Prostate gland (tissue), 2 donors: Measurements from ENCODE around the gene ZCCHC14. TPM values are rescaled to one million over a fixed set of nuclear protein-coding genes. Genes with fewer than 3 reads are reported as not detected.

Experiments
- DNase-seq: peaks from one replicate; pipeline ENCODE4 v3.0.0-alpha.2; 2019; ENCODE audit warnings: low spot score
- H3K27ac ChIP-seq, 2 donors: fragments of 200-600 bp; sonication (generic); 2 replicates each; pipeline ENCODE4 v1.5.1; 2017 to 2019
- H3K27me3 ChIP-seq: fragments of 200-600 bp; sonication (generic); replicated peaks from 2 replicates; pipeline ENCODE4 v1.5.1; 2019; ENCODE audit not compliant: insufficient read depth
- H3K36me3 ChIP-seq, 2 donors: fragments of 200-600 bp; sonication (generic); 1 replicate in 1 of 2; 2 replicates in 1 of 2; pipeline versions ENCODE4 v1.5.1 to v1.8.1; 2017 to 2019
- H3K4me1 ChIP-seq: fragments of 200-600 bp; sonication (generic); replicated peaks from 2 replicates; pipeline ENCODE4 v1.5.1; 2019
- H3K4me3 ChIP-seq, 2 donors: fragments of 200-600 bp; sonication (generic); 2 replicates each; pipeline ENCODE4 v1.5.1; 2017 to 2019
- H3K9me3 ChIP-seq: fragments of 200-600 bp; sonication (generic); 2 replicates; pipeline ENCODE4 v1.5.1; 2017
- POLR2A ChIP-seq: fragments of 450-650 bp; IDR thresholded peaks from one replicate; pipeline ENCODE4 v1.6.1; 2016; ENCODE audit warnings: antibody characterized with exemption, mild to moderate bottlenecking
- POLR2AphosphoS5 ChIP-seq: sonication (generic); formaldehyde crosslinking; IDR thresholded peaks from one replicate; pipeline ENCODE4 v1.6.1; 2017; ENCODE audit warnings: antibody characterized with exemption
- WGBS: methylation state at CpG from one replicate; pipeline ENCODE4 v1.1.5; 2018; 5-methylcytosine and 5-hydroxymethylcytosine counted together
- intact Hi-C: fragments of 100-400 bp; cut with DNase I; formaldehyde crosslinking; loops from one replicate; pipeline ENCODE4 v1.14.2; 2022
- total RNA-seq, 2 donors: library from RNA; depleted of rRNA; stranded (reverse); fragments of >200 nt; gene quantifications; one replicate each; pipeline ENCODE4 v1.1.0, GENCODE V29; 2016
- TF ChIP-seq, protein P1 (sequence below), 4 experiments: fragments of 200-600 bp in 2 of 4; fragments of 450-650 bp in 2 of 4; sonication (generic) in 2 of 4; IDR thresholded peaks; 1 replicate in 3 of 4; 2 replicates in 1 of 4; pipeline ENCODE4 v1.5.1; 2016 to 2019; ENCODE audit warnings: antibody characterized with exemption in 4 of 4, mild to moderate bottlenecking in 2 of 4, moderate library complexity in 2 of 4

The ZCCHC14 gene
- total RNA-seq, 2 donors from 2014 or later = 14.9 to 55.7 TPM

DNA sequence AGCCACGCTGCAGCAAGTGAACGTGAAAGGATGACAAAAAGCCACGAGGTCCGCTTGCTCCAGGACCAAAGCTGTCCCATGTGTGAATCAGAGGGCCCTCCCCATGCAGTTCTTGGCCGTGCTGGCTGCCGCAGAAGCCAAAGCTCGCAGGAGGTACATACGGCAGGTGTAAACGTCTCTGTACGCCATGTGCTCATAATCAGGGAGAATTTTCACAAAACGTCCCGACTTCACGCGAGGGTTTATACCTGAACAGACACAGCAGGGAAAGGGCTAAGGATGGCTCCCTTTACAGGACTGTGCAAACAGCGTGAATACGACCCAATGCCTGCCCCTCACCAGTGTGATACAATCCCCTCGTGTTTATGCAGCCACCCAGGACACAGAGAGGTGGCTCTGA, 134.6 kb downstream of the ZCCHC14 start:
- H3K27ac ChIP-seq = no peak overlapping the region
- no peak overlapping the region for H3K4me3 ChIP-seq
- H3K4me1 ChIP-seq = no peaks in the 10 kb centered on the region
- H3K9me3 ChIP-seq = no peaks in the 10 kb centered on the region
- TF ChIP-seq, protein P1, sequence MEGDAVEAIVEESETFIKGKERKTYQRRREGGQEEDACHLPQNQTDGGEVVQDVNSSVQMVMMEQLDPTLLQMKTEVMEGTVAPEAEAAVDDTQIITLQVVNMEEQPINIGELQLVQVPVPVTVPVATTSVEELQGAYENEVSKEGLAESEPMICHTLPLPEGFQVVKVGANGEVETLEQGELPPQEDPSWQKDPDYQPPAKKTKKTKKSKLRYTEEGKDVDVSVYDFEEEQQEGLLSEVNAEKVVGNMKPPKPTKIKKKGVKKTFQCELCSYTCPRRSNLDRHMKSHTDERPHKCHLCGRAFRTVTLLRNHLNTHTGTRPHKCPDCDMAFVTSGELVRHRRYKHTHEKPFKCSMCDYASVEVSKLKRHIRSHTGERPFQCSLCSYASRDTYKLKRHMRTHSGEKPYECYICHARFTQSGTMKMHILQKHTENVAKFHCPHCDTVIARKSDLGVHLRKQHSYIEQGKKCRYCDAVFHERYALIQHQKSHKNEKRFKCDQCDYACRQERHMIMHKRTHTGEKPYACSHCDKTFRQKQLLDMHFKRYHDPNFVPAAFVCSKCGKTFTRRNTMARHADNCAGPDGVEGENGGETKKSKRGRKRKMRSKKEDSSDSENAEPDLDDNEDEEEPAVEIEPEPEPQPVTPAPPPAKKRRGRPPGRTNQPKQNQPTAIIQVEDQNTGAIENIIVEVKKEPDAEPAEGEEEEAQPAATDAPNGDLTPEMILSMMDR (IDR thresholded peaks at IDR 0.05) = no peak
- no peak for TF ChIP-seq POLR2A
- no peaks in the 10 kb centered on the region for H3K27me3 ChIP-seq
- intact Hi-C loops = no loop called here
- H3K36me3 ChIP-seq = peaks cover 0 to 15% of the 10 kb centered on the region in 2 donors
- no peak for DNase-seq
- 85% methylated on average over 17 of the region's 17 CpGs for WGBS

- H3K36me3 ChIP-seq = peaks cover 0 to 15% of the 10 kb centered on the region in 2 donors
- 91% methylated on average over 8 of the region's 8 CpGs for WGBS
Observed at GRCh38 chr16:87356491-87356853, 136.4 kb downstream of the ZCCHC14 start.

More at GRCh38 chr16:87356491-87356853, 136.4 kb downstream of the ZCCHC14 start:
- TF ChIP-seq POLR2AphosphoS5 = no peak
- TF ChIP-seq, protein P1 (IDR thresholded peaks at IDR 0.05) = no peak
- no peak for TF ChIP-seq POLR2A
- H3K9me3 ChIP-seq = no peaks in the 10 kb centered on the region
- no peaks in the 10 kb centered on the region for H3K27me3 ChIP-seq
- no peak overlapping the region for H3K27ac ChIP-seq
- no peak for DNase-seq
- intact Hi-C loops = no loop called here
- H3K4me3 ChIP-seq = no peak overlapping the region
- H3K4me1 ChIP-seq = no peaks in the 10 kb centered on the region

Other genes starting within 250 kb of the ZCCHC14 start
- gene C16orf95, start 175.6 kb downstream of the ZCCHC14 start, total RNA-seq = 1 to 10 TPM in 1 of 2 donors, under 1 TPM in 1; 0.91 to 8.0 TPM
- gene FBXO31, start 109.2 kb downstream of the ZCCHC14 start, total RNA-seq = 10 to 100 TPM; 39.5 to 65.8 TPM
- 10 to 100 TPM; 41.9 to 51.8 TPM for gene MAP1LC3B, start 100.7 kb downstream of the ZCCHC14 start, total RNA-seq
- 1 to 10 TPM; 1.0 to 6.1 TPM for gene JPH3, start 109.5 kb upstream of the ZCCHC14 start, total RNA-seq